NCI-H1092 treated with DMSO at 0.1 percent for 48 hours (cell line): ENCODE data around the gene SNX12.
"Not testable (repeated sequence)": the region's sequence is repeated elsewhere in the genome, so short reads cannot be mapped to it uniquely, and the experiment has no call there.

Source experiments
- DNase-seq: peaks from one replicate; lab custom pipeline; 2025; lab: John Stamatoyannopoulos, UW

The SNX12 gene

DNA sequence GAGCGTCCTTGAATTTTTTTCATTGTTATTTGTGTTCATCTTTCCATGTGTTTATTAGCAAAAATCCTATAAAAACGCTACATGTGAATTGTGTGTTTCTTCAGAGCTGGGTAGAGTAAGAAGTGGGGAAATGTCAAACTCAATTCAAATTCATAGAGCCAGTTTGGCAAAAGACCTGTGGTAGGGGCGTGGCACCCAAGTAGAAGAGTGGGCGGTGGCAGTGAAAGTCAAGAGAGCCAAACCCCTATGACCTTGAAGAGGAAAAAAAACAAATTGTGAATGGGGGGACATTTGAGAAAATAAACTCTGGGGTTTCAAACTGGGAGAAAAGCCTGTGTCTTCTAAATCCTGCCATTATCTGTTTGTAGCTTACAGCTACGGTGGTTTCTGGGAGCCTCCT is 23.1 kb upstream of the SNX12 start:
- DNase-seq = no peak

DNA sequence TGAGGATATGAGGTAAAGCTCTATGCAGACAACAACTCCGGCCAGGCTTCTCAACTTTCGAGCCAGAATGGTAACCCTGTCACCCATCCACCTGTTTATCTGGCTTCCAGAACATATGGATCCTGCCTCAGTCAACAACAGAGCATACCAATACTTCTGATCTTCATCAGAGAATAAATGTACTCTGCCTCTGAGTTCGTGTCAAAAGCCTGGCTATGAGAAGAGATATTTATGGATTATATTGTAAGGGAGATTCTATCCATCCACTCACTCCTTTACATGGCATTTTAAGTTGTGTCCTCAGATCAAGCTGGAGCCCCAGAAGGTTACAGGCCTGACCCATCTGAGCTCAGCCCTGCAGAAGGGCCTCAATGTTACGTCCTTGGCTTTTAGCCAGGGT is 17.8 kb upstream of the SNX12 start:
- no peak for DNase-seq

DNA sequence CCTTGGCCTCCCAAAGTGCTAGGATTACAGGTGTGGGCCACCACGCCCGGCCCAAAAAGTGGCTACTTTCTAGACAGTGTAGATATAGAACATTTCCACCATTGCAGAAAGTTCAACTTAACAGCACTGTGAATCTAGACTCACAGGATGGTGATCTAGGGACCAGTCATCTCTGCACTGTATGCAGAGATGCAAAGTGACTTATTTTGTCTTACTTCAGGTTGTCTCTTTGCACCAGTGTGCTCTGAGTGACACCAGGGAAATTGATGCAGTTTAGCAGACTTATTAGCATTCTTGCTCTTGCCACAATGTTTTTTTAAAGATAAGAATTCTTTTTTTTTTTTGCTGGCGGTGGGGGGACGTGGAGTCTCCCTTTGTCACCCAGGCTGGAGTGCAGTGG is 14.7 kb upstream of the SNX12 start:
- DNase-seq = no peak

DNA sequence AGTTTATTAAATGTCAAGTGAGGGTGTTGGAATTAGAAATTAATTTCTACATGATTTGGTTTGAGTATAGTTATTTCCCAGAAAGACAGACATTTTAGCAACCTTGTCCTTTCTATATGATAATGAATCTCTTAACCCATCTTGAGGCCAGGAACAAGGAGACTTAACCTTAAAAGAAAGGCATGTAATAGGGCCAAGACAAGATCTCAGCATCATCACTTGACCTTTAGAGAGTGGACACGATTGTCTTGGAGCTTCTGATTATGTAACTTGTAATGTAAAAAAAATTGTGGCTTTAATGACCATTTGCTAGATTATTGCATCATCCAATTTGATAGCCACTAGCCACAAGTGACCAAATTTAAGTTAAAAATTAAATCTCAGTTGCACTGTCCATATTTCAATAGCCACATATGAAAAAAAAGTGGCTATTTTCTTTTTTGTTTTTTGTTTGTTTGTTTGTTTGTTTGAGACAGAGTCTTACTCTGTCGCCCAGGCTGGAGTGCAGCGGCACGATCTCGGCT is 14.1 kb upstream of the SNX12 start:
- no peak for DNase-seq

DNA sequence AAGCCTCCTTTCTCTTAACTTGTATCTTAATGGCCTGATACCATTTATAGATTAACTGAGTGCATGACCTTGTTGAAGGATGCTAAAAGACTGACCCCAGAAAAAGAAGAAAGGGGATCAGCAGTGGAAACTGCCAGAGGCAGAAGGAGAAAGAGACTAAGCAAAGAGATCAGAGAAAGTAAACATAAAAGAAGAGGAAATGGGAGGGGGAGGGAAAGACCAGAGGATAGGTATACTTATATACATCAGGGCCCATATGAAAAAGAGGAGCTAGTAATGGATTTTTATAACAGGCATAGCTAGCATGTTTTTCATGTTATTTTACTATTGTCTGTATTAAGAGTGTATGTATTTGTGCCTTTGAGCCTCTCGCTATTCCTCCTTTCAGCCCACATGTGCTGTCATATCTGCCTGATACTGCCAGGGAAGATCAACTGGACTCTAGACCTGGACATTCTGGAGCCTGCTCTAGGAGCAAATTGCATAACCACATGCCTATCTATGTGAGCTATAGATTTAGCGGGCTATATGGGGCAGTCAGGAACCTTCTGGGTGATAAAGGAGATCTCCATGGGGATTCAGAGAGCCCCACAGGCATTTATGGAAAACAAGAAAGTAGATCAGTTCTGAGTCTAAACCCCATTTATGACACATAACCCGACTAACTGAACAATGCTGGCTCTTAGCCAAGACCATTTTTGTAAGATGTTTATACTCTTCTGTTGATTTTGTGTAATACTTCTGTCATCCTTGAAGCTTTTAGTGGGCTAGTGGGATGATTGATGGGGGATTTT is 13.4 kb upstream of the SNX12 start:
- no peak for DNase-seq

DNA sequence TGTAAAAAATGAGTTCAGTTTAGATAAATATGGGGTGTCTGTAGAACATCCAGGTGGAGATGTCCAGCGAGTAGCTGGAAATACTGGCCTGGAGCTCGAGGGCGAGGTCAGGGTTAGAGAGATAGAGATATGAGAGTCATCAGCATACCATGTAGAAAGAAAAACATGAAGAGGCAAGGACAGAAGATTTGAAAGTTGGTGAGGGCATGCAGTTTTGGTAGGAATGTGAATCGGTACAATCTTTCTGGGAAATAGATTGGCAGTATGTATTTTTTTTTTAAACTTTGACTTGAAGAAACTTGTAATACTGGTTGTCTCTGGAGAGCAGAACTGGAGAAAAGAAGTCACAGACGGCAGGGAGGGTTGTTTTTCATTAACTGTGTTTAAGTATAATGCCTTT is 2.4 kb upstream of the SNX12 start:
- DNase-seq = no peak

DNA sequence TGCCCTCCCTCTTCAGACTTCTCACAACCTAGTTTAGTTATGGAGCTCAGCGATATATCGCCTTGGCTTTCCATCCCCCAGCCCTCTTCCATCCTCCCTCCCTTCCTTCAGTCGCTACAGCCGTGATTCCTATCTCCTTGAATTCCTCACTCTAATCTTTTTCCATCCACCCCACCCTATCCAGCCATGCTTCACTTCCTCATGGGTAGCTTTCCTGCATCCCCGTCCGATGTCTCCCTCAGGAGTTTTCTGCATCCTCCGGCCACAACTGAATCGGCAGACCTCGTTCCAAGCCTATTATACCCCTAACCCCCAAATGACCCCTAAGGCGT is 456 bp downstream of the SNX12 start:
- DNase-seq = no peak

DNA sequence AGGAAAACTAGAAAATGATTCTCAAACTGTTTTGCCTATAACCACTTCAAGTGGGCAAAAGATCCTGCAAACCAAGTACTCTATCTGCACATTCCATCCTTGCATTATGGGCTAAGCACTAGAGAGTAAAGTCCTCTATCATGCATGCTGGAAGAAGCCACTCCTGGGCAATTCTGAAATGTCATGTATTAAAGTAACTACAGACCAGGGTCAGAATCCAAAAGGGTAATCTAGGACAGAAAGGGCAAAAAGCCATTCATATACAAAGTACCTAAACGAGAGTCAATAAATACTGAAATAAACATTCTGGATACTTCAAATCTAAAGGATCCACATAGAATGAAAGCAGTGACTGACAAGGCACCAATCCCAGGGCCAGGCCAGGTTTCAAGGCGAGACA is 1.0 kb downstream of the SNX12 start:
- no peak for DNase-seq

DNA sequence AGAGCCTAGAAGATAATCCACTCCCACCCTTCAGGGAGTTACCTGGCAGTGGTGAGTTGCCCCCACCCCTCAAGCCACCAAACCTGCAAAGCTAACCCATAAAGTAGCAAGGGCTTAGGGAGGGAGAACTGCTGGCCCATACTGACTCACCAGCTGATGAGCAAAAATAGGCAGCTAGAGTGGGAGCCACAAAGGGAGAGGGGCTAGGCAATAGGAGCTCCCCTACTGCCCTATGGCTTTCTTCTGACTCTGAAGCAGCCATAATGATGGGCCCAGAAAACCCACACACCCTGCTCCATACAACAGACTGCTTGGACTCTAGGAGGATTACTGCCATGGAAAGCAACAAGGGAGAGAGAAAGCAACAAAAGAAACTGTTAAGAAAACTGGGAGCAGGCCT is 8.0 kb downstream of the SNX12 start:
- no peak for DNase-seq

DNA sequence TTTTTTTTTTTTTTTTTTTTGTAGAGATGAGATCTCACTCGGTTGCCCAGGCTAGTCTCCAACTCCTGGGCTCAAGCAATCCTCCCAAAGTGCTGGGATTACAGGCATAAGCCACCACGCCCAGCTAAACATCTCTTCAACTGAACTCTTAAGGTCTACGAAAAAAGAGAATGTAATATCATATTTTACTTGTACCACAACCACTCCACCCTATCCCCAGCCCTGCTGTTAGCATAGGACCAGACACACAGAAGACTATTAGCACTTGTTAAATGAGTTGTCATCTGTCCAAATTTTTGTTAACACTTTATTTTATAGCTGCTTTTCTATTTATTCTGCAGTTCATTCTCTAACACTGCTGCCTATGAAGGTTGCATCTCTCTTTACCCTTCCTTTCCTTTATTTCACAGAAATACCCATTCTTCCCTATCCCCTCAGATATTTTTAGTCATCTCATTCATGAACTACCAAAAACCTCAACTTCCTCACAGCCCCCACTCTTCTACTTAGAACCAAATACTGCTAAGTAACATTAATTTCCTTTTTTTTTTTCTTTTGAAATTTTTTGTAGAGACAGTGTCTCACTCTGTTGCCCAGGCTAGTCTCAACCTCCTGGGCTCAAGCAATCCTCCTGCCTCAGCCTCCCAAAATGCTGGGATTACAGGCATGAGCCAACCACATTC is 10.1 kb downstream of the SNX12 start:
- no peak for DNase-seq

DNA sequence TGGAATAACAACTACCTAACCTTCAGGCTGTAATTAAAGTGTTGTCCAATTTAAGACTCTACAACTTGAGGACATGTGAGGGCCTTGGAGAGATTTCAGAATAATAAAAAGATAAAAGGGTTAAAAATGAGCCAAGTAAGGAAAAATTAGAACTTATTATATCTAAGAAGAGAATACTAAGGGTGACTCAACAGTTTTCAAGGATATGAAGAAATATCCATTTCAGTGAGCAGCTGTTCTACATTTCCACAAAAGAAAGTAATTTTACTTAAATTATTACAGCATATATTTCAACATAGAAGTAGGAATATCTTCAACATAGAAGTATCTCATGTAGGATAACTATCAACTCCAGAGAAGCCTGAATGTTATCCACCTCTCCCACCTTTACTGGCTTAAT is 11.3 kb downstream of the SNX12 start:
- no peak for DNase-seq

DNA sequence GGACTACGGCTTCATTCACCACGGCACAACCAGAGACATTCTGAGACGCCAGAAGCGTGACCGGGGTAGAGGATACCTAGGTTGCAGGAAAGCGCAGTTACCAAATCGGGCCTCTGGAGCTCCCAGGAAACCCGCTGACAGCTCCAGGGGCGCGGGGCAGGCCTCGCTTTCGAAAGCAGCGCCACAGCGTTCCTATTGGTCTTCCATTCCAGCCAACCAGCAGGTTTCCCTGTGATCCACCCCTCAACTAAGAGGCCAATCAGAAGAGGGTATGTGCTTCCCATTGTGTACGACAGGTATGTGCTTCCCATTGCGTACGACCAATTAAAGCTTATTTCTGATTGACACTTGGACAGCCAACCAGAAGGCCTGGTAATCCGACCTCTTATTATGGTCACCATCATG is 14.9 kb downstream of the SNX12 start:
- no peak for DNase-seq

DNA sequence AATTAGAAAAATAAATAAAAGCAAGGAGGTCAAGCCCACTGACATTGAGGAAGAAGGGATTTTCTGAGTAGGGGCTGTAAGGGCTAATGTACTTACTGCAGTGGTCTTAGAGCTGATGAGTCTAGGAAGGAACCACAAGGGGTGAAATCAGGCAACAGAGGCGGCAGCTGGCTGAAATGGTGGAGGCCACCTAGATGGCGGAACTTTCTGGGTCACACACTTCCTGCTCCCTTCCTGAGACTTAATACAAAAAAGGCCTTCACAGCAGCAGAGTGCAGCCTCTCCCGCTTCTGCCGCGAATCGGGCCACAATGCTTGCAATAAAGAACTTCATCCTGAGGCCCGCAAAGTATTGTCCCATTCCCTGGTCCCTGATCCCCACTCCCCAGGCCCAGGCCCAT is 15.4 kb downstream of the SNX12 start:
- no peak for DNase-seq

DNA sequence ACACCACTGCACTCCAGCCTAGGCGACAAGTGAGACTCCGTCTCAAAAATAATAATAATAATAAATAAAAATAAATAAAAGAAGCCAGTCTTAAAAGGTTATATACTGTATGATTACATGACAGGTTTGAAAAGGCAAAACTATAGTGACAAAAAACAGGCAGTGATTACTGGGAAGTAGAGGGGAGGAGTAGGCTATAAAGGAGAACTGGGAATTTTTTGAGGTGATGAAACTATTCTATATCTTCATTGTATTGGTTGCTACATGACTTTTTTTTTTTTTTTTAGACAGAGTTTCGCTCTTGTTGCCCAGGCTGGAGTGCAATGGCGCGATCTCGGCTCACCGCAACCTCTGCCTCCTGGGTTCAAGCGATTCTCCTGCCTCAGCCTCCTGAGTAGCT is 20.2 kb downstream of the SNX12 start:
- DNase-seq = not testable (repeated sequence)

DNA sequence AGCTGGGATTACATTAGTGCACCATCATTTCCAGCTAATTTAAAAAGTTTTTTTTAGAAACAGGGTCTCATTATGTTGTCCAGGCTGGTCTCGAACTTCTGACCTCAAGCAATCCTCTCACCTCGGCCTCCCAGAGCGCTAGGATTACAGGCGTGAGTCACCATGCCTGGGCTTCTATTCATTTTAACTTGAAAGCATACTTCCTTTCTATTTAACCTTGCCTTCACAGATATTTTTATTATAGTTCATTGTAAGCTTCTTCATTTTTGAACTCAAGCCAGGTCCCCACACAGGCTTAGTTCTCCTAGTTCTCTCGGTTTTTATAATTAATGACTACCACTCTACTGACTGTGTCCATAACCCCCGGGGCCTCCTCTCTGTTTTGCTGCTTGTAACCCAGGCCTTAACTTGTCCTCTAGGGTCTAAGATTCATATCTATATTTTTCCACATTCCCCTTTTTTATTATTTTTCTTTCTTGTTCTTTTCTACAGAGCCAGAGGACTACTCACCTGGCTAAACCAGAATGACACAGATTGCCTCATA is 50.7 kb downstream of the SNX12 start:
- DNase-seq = no peak
